CD4-positive, alpha-beta T cell treated with Interleukin-1 beta for 1 hour (primary cell): ENCODE measurements around the gene WWOX.

Experiments
- DNase-seq, 2 donors: peaks; one replicate each; pipeline ENCODE4 v3.0.0-alpha.2; 2020 to 2022

Gene WWOX

GRCh38 chr16:78551487-78552085 lies 452.1 kb downstream of the WWOX start:
- no peak for DNase-seq

- DNase-seq = no peak
Measured at GRCh38 chr16:78552106-78552675, 452.7 kb downstream of the WWOX start.

- DNase-seq = no peak
Measured at GRCh38 chr16:78552716-78553115, 453.3 kb downstream of the WWOX start.

GRCh38 chr16:78553268-78554039 lies 454.0 kb downstream of the WWOX start:
- DNase-seq = no peak

DNA sequence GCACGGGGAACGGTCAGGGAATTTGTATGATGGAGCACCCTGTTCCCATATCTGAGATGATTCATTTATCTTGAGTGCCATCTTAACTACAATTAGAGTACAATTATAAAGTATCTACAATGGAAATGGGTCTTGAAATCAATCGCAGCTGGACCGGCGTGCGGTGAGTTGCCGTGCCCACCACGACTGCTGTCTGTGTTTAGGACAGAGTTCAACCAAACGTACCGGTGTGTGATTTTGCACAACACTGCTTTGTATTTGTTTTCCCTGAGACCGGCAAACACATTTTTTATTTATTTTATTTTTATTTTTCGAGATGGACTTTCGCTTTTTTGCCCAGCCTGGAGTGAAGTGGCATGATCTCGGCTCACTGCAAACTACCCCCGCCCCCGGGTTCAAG lies 457.0 kb downstream of the WWOX start:
- DNase-seq = no peak

GRCh38 chr16:78560997-78561396 lies 461.5 kb downstream of the WWOX start:
- DNase-seq = no peak

DNA sequence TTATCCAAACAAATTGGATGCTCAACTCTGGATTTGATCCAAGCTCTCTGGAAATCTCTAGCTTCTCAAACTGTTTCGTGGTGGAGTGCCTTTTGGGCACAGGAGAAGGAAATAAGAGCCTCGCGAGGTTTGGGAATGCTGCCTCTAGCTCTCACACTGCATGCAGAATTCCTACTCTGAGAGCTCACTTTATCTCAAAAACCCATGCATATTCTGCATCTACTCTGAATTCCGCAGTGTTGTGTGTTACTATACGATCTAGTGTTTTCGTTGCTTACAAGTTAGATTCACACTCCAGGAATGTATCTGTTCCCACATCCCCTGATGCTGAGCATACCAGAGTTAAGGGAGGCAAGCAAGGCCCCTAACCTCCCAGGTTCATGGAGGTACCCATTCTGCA lies 462.7 kb downstream of the WWOX start:
- DNase-seq = no peak

DNA sequence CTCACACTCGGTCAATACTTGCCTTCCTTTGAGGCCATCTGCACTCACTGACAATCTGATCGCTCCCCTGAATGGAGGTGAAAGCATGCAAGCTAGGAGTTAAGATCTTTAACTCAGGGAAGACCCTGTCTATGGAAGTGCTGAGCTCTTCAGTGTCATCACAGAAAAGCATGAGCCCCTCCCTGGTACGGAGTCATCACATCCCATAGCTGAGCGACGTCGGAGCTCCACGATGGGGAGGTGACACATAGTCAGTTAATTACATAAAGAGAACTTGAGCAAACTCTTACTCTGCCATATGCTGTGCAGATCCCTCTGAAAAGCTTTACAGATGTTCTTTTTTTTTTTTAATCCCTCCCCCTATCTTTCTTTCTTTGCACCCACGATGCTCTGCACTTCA lies 463.2 kb downstream of the WWOX start:
- no peak for DNase-seq

DNA sequence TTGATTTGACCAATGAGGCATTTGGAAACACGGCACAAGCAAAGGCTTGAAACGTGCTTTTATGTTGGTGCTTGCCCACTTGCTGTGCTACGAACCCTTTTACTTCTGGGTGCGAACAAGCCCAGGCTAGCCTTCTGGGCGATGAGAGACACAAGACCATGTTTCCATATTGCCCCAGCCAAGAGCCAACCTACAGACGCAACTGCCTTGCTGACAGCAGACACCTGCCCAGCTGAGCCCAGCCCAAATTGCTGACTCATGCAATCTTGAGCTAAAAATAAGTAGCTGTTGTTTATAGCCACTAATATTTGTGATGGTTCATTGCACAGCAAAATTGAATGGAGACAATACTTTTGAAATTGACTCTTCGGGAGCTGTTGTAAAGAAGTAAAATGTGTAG lies 464.5 kb downstream of the WWOX start:
- DNase-seq = no peak

GRCh38 chr16:78566397-78567073 lies 467.1 kb downstream of the WWOX start:
- no peak for DNase-seq

GRCh38 chr16:78570399-78571141 lies 471.1 kb downstream of the WWOX start:
- DNase-seq = no peak

DNA sequence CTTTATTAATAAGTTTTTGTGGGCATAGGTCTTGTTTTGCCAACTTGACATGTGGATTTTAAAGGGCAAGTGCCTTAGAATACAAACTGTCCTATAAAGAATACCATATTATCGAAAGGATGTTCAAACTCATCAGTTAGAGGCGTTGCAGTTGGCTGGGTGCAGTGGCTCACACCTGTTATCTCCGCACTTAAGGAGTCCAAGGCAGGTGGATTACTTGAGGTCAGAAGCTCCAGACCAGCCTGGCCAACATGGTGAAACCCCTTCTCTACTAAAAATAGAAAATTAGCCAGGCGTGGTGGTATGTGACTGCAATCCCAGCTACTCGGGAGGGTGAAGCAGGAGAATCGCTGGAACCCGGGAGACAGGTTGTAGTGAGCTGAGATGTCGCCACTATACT lies 472.0 kb downstream of the WWOX start:
- no peak for DNase-seq

DNA sequence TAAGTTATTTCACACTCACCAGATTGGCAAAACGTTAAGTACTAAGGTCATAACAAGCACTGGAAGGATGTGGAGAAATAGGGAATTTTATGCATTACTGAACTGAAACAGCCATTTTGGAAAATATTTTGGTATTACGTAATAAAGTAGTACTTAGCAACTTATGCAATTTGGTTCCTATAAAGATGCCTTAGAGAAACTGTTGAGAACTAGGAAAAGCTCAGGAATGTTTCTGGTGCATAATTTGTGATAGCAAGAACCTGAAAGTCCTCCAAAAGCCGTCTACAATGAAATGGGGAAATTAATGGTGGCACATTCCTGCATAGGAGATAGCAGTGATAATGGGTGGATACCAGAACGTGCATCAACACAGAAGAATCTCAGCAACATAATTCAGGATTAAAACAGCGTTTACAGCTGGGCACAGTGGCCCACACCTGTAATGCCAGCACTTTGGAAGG lies 472.5 kb downstream of the WWOX start:
- DNase-seq = no peak

DNA sequence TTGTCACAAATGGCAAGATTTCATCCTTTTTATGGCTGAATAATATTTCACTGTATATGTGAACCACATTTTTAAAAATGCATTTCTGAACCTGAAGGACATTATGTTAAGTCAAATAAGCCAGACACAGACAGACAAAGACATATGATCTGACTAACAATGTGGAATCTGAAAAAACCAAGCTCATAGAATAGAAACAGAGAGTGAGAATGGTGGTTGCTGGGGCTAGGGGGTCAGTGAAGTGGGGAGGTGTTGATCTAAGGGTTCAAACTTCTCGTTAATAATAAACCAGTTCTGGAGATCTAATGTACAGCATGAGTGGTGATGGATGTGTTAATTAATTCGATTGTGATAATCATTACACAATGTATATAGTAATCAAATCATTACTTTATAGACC lies 475.1 kb downstream of the WWOX start:
- no peak for DNase-seq

GRCh38 chr16:78576941-78577340 lies 477.5 kb downstream of the WWOX start:
- DNase-seq = no peak

DNA sequence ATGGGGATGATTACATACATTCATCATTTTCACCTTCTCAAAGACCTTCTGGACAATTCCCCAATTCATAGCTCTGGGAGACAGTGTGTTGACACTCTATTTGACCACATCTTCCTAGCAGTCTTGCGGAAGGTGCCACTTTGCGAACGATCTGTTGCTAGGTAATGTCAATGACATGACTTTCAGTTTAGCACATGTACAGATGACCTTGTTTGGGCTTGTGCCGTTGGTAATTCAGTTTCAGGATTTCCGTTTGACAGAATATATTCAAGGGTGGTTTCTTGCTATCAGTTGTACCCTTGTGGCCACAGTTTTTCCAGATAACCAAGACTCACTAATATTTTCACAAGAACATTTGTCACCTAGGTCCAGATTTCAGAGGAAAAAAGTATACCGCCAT lies 478.2 kb downstream of the WWOX start:
- peak in 1 of 2 donors; percentile 2 for DNase-seq

DNA sequence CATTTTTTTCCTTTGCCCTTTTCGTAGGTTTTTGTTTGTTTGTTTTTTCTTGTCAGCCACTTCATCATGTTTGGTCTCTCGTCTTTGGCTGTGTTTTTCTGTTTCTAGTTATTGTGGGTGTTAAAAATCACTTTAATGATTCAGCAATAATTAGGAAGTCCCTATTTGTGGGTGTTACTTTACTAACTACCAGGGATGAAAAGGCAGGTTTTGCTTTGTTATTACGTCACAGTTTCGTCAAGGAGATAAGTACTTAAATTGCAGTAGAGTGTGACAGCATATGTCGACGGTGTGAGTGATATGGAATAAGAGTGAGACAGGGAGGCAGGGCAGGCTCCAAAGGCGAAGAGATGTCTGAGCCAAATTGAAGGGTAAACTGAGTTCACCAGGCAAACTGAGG lies 479.6 kb downstream of the WWOX start:
- no peak for DNase-seq

GRCh38 chr16:78583441-78583840 lies 484.0 kb downstream of the WWOX start:
- DNase-seq = no peak

GRCh38 chr16:78584213-78584860 lies 484.9 kb downstream of the WWOX start:
- DNase-seq = no peak

GRCh38 chr16:78584991-78585390 lies 485.5 kb downstream of the WWOX start:
- DNase-seq = no peak

GRCh38 chr16:78589331-78589730 lies 489.9 kb downstream of the WWOX start:
- no peak for DNase-seq

- DNase-seq = no peak
Measured at GRCh38 chr16:78591682-78592103, 492.2 kb downstream of the WWOX start.
